ENCODE data around the gene OR9Q1.
"Not testable (repeated sequence)": the region's sequence is repeated elsewhere in the genome, so short reads cannot be mapped to it uniquely, and the experiment has no call there.

The OR9Q1 gene

DNA sequence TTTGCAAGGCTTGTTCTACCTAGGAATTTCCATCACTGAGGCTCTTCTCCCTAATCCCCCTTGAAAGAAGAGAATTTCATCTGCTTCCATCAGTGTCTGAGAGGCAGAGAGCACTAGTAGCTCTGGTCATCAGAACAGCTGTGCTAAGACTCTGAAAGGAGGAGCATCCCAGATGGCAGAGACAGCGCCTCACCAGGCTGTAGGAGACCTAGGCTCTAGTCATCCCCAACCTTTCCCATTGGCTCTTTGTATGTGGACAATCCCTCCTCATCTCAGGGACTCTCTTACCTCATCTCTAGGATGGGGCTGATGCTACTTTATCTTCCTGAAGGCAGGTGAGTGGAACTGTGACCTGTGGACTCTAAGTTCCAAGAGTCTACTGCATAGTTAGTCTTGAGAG lies 110.5 kb downstream of the OR9Q1 start:
- no peak for DNase-seq (ENCODE audit: low spot score)

- DNase-seq (ENCODE audit: low spot score), result no peak
These were observed 111.5 kb downstream of the OR9Q1 start for GRCh38 chr11:58135171-58135570.

- DNase-seq (ENCODE audit: low spot score), result no peak
These were observed 119.1 kb downstream of the OR9Q1 start for GRCh38 chr11:58142761-58143160.

DNA sequence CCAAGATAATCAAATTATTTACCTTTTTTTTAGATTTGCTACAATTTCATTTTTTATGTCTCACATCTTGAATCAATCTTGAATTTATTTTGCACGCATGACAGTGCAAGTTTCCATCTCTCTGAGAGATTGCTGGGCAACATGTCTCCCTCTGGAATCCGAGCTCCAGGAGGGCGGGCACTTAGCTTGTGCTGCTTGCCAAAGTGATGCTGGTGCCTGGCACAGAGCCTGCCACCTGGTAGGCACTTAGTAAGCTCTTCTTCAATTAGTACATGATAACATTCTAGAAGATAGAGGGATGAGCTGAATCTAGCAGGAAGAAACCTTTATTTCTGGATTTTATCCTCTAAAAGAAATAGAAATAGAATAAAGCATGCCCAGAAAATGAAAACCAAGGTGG lies 129.1 kb downstream of the OR9Q1 start:
- no peak for DNase-seq (ENCODE audit: low spot score)

DNA sequence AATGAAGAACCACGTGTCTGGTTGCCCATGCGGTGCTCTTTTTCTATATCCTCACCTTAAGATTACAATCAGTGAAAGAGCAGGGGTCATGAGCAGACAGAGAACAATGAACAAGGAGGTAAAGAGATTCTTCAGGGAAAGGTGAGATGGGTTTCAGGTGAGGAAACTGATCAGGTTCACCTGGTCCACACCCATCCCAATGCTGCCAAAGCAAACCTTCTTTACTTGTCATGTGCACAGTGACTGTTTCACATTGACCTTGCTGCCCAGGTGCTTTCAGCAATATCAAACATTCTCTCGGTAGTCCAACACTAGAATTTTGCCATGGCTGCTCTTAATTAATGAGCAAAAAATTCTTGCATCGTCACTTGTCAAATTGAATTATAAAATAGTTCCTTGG lies 140.7 kb downstream of the OR9Q1 start:
- no peak for DNase-seq (ENCODE audit: low spot score)

- no peak for DNase-seq (ENCODE audit: low spot score)
These were observed 141.3 kb downstream of the OR9Q1 start for GRCh38 chr11:58164990-58165389.

GRCh38 chr11:58165504-58166106 lies 141.9 kb downstream of the OR9Q1 start:
- DNase-seq (ENCODE audit: low spot score), result no peak

- no peak for DNase-seq (ENCODE audit: low spot score)
These were observed 153.9 kb downstream of the OR9Q1 start for GRCh38 chr11:58177409-58178054.

- no peak for DNase-seq (ENCODE audit: low spot score)
These were observed 154.8 kb downstream of the OR9Q1 start for GRCh38 chr11:58178444-58178843.

DNA sequence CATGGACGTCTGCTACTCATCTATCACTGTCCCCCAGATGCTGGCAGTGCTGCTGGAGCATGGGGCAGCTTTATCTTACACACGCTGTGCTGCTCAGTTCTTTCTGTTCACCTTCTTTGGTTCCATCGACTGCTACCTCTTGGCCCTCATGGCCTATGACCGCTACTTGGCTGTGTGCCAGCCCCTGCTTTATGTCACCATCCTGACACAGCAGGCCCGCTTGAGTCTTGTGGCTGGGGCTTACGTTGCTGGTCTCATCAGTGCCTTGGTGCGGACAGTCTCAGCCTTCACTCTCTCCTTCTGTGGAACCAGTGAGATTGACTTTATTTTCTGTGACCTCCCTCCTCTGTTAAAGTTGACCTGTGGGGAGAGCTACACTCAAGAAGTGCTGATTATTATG lies 156.0 kb downstream of the OR9Q1 start:
- no peak for DNase-seq (ENCODE audit: low spot score)

- no peak for DNase-seq (ENCODE audit: low spot score)
These were observed 163.3 kb downstream of the OR9Q1 start for GRCh38 chr11:58186938-58187337.

DNA sequence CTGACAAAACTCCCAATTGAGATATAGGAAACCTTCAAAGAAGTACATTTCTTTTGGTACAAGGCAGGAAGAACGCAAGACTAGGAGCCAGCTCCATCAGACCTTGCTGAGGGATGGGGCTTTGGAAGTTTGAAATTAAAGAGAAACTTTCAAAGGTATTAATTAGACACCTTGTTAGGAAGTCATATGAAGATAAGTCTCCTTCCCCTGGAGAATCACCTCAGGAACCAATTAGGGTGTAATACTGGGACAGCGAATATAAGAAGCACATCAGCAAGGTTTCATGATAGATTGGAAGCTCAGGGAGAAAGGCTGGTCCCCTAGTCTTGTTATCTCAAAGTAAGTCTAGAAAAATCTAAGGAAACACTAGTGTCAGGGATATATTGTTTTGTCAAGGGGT lies 165.1 kb downstream of the OR9Q1 start, which contains the start of gene OR9Q2:
Gene OR9Q2 (plus strand): TSS at position 301 of the 400 bp plus-strand sequence. CDS start 1,421 bp downstream, outside the sequence.
- no peak for DNase-seq (ENCODE audit: low spot score)

DNA sequence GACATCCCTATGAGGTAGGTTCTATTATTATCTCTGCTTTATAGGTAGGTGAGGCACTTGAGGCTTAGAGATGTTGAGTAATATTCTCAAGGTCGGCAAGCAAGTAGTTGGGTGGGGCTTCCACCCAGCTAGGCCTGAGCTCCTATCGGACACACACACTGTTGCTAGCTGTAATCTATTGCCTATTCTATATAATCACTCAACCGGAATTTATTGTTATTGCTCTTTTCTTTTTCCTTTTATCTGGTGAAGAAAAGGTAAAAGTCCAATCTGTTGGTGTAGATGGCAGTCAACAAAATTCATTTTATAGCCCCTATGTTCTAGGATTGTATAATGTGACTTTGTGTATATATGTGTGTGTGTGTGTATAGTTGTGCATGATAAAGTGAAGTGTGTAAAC lies 168.5 kb downstream of the OR9Q1 start:
- no peak for DNase-seq (ENCODE audit: low spot score)

GRCh38 chr11:58193391-58193790 lies 169.7 kb downstream of the OR9Q1 start:
- DNase-seq (ENCODE audit: low spot score), result no peak

DNA sequence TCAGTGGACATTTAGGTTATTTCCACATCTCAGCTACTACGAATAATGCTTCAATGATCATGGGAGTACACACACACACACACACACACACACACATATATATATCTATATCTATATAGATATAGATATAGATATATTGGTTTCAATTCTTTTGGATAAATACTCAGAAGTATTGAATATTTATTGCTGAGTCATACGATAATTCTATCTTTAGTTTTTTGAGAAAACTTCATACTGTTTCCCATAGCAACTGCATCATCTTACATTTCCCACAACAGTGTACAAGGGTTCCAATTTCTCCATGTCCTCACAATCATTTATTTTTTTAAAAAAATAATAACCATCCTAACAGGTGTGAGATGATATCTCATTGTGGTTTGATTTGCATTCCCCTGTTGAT lies 172.3 kb downstream of the OR9Q1 start:
- DNase-seq (ENCODE audit: low spot score), result no peak

DNA sequence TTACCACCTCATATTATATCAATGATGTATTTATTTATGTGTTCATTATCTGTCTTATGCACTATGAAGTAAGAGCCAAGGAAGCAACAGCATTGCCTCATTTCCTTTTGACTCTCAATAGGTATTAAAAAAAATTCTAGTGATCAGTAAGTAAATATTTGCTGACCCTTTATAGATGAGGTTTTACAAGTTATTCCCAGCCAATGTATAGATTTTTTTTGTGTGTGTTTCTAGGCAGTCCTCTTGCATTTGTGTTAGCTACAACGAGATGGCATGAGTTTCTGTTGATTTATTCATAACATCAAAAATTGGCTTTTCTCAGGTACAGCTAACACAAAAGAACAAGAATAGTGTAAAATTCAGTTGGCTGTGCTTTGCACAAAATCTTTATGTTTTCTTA lies 175.6 kb downstream of the OR9Q1 start:
- DNase-seq (ENCODE audit: low spot score), result no peak

GRCh38 chr11:58204042-58204441 lies 180.4 kb downstream of the OR9Q1 start, which contains the start of gene OR1S2:
Gene OR1S2 (minus strand): TSS chr11:58204142. CDS start chr11:58204142, 0 bp downstream.
- no peak for DNase-seq (ENCODE audit: low spot score)

GRCh38 chr11:58212420-58212819 lies 188.7 kb downstream of the OR9Q1 start, which contains the start of gene OR1S1:
Gene OR1S1 (plus strand): TSS chr11:58212720.
- DNase-seq (ENCODE audit: low spot score), result not testable (repeated sequence)

DNA sequence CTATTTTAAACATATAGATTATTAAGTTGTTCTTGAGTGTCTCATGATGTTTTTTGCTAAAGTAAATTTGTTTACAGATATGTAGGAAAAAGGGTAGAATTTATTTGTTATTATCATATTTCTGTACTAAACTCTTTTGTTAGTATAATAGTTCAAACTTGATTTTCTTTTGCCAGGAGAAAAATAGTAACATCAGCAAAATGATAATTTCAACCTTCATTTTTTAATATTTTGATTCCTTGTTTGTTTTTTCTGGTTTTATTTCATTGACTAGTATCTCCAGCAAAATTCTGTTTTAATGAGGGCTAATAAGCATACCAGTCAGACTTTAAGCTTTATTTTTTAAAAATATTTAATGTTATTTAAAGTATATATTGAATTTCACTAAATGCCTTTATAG lies 192.8 kb downstream of the OR9Q1 start:
- no peak for DNase-seq (ENCODE audit: low spot score)

DNA sequence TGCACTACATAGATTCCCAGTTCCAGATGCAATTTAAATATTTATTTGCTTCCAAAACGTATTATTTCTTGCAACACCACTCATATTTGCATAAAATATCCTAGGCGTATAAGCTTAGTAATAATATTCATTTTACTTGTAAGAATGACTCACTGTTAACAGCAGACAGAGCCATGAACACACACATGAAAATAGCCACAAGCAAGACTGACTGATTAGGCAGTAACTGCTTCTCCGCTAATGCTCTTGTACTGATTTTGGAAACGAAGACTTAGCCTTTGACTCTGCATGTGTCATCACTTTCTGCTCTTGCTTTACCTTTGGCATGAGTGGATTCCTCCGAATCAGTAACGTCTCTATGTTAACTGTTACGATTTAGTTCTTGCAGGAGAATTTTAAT lies 199.0 kb downstream of the OR9Q1 start:
- no peak for DNase-seq (ENCODE audit: low spot score)

DNA sequence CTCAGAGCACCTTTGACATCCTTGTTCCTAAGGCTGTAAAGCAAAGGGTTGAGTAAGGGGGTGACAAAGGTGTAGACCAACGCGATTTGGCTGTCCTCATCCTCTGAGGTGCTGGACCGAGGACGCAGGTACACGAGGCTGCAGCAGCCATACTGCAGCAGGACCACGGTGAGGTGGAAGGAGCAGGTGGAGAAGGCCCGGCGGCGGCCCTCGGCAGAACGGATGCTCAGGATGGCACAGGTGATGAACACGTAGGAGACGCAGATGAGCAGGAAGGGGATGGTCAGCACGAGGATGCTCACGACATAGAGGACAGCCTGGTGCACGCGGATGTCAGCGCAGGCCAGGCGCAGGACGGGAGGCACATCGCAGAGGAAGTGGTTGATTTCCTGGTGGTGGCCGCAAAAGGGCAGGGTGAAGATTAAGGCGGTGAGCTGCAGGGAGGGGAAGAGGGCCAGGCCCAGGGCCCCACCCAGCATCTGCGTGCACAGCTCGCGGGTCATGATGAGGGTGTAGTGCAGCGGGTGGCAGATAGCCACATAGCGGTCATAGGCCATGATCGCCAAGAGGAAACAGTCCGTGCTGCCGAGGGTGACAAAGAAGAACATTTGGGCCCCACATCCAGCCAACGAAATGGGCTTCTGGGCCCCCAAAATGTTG lies 204.4 kb downstream of the OR9Q1 start:
- DNase-seq (ENCODE audit: low spot score), result no peak
